GM12878 (cell line): Measurements from ENCODE around the gene CDC25C.

Experiments
- ELK1 ChIP-seq: IDR thresholded peaks from 2 replicates; pipeline ENCODE4 v1.6.1; 2012; ENCODE audit warnings: low read depth, low read length, improper control_type of control experiment
- ESRRA ChIP-seq: IDR thresholded peaks from 2 replicates; pipeline ENCODE4 v1.6.1; 2012; ENCODE audit warnings: mild to moderate bottlenecking, low read length, improper control_type of control experiment
- RUNX3 ChIP-seq: IDR thresholded peaks from 2 replicates; pipeline ENCODE4 v1.6.1; 2012; ENCODE audit warnings: low read length, inconsistent platforms

- TF ChIP-seq ESRRA (no peak), RUNX3 (no peak), ELK1 (no peak)
These were observed 55.1 kb downstream of the CDC25C start for GRCh38 chr5:138276402-138277054.
